AG20443 (cell line): ENCODE measurements around the gene IRAK2.
"Not testable (repeated sequence)": the region's sequence is repeated elsewhere in the genome, so short reads cannot be mapped to it uniquely, and the experiment has no call there.

Source experiments
- DNase-seq: peaks from one replicate; pipeline ENCODE4 v3.0.0; 2012; ENCODE audit warnings: low spot score, mixed read lengths

The IRAK2 gene, protein sequence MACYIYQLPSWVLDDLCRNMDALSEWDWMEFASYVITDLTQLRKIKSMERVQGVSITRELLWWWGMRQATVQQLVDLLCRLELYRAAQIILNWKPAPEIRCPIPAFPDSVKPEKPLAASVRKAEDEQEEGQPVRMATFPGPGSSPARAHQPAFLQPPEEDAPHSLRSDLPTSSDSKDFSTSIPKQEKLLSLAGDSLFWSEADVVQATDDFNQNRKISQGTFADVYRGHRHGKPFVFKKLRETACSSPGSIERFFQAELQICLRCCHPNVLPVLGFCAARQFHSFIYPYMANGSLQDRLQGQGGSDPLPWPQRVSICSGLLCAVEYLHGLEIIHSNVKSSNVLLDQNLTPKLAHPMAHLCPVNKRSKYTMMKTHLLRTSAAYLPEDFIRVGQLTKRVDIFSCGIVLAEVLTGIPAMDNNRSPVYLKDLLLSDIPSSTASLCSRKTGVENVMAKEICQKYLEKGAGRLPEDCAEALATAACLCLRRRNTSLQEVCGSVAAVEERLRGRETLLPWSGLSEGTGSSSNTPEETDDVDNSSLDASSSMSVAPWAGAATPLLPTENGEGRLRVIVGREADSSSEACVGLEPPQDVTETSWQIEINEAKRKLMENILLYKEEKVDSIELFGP

DNA sequence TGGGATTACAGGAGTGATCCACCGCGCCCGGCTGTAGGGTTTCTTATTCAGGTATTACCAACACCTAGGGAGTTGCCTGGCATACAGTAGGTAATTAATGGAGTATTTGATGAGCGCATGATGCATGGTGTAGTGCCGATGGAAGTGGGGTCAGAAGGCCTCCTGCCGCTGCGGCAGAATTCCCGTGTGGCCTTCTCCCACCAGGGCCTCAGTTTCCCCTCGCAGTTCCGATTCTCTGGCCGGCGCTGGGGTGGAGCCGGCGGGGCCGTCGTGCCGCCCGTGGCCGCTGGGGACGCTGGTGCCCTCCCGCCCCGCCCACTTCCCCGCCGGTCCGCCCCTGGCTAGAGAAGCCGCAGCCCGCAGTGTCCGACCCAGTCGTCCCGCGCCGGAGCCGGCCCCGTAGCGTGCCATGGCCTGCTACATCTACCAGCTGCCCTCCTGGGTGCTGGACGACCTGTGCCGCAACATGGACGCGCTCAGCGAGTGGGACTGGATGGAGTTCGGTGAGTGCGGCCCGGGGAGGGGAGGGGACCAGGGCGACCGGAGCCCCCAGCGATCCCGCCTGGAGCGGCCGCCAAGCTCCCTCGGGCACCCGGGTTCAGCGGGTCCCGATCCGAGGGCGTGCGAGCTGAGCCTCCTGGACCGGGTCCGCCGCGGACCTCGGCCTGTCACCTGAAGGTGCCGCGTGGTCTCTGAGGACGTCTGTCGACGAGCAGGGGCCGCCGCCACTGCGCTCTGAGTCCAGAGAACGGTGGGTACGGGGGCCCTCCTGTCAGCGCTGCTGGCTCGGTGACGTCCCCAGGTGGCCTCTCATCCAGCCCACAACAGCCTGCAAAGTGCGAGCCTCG, at the start of gene IRAK2:
IRAK2 (plus strand) TSS at position 374 of the 848 bp plus-strand sequence; CDS start at position 410, 36 bp downstream.
- peak; percentile 95 for DNase-seq

DNA sequence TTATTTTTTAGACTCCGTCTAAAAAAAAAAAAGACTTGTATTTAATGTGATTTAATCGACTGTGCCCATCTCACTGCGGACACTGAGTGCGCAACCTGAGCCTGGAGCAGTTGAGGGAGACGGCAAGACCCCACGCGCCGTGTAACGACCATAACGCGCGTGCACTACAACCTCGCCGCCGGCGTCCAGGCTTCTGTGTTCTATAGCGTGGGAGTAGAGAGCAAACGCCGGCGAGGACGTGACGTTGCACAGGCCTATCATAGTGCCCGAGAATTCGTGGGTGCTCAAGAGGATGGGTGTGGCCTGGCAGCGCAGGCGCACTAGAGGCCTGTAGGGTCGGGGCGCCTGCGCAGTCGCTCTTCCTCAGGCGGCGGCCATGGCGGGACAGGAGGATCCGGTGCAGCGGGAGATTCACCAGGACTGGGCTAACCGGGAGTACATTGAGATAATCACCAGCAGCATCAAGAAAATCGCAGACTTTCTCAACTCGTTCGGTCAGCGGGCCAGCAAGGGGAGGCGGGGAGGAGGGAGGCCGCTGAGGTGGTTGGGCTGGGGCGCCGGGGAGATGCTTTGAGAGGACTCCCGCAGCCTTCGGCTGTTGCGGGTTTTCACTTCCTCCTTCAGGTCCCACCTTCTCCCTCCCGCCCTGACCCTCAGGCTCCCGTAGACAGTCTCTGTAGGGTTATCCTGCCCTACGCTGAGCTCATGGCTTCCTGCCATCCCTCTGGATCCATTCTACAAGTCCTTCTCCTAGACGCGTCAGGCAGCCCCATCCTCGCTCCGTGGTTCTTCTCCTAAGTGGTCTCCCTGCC, 49.2 kb upstream of the IRAK2 start, which contains the start of gene BRK1:
BRK1 (plus strand) TSS at position 350 of the 812 bp plus-strand sequence; CDS start at position 377, 27 bp downstream.
- peak; percentile 100 for DNase-seq

DNA sequence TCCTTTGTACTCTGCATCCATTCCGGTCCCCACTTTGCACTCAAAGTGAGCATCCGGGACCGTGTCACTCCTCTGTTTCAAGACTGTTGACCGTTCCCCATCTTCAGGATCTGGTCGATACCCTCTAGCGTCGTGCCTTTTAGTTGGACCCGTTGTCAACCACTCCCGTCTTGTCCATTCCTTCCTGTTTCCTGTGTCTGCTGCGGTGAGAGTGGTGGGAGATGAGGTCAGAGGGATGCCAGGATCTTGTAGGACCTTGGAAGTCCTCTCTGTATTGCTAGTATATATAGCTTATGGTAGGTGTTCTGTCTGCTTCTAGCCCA, 48.6 kb upstream of the IRAK2 start:
- DNase-seq: peak; percentile 45

DNA sequence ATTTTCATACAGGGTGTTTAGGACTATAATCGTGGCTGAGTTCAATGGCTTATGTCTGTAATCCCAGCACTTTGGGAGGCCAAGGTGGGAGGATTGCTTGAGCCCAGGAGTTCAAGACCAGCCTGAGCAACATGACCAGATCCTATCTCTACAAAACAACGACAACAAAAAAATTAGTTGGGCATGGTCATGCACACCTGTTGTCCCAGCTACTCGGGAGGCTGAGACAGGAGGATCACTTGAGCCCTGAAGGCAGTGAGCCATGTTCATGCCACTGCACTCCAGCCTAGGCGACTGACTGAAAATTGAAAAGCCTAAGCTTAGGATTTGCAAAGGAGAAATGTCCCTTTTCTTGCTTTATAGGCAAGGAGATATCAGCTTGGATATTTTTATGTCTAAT, 47.8 kb upstream of the IRAK2 start:
- no peak for DNase-seq

DNA sequence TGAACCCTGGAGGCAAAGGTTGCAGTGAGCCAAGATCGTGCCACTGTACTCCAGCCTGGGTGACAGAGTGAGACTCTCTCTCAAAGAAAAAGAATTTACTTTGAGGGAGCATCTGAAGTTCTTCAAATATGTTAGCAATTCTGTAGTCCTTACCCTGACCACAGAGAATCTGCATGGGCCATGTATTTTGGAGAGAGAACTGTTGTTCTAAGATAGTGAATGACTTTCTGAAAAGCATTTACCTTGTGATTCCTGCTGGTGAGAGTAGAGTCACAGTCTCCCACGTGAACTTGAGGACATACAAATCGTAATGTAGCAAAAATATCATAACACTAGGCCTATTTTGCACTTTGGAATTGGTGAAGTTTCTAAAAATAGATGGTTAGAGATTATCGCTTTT, 45.3 kb upstream of the IRAK2 start:
- no peak for DNase-seq

DNA sequence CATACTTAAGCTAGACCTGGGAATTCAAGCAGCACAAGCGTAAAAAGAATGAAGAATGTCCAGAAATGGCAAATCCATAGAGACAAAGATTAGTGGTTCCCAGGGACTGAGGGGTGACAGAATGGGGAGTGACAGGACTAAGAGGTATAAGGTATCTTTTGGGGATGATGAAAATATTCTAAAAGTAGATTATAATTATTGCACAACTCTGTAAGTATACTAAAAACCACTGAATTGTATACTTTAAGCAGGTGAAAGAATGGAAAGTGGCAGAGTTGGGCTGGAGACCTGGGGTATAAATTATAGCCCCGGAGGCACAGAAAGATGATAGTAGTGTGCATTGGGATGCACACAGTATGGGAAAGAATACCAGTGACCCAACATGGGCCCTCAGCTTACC, 43.7 kb upstream of the IRAK2 start:
- DNase-seq: no peak

DNA sequence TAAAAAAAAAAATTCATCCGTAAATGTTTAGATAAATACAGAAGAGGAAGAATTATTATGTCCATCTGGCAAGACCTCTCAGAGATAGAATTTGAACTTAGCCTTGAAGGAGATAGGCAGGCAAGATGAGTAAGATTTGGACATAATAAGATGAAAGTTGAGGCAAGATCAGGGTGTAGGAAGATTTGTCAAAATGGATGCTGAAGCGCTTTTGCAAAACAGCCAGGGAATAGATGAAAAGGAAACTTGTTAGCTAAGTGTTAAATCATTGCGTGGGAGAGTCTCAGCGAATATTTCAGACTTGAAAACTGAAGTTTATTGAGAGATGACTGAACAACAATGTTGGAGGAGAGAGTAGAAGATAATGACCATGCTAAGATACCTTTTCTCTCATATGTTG, 42.0 kb upstream of the IRAK2 start:
- DNase-seq: no peak

DNA sequence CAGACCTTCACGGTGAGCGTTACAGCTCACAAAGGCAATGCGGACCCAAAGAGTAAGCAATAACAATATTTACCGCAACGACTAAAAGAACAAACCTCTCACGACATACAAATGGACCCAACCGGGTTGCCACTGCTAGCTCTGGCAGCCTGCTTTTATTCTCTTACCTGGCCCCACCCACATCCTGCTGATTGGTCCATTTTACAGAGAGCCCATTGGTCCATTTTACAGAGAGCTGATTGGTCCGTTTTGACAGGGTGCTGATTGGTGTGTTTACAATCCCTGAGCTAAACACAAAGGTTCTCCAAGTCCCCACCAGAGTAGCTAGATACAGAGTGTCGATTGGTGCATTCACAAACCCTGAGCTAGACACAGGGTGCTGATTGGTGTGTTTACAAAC, 28.8 kb upstream of the IRAK2 start:
- DNase-seq: not testable (repeated sequence)

DNA sequence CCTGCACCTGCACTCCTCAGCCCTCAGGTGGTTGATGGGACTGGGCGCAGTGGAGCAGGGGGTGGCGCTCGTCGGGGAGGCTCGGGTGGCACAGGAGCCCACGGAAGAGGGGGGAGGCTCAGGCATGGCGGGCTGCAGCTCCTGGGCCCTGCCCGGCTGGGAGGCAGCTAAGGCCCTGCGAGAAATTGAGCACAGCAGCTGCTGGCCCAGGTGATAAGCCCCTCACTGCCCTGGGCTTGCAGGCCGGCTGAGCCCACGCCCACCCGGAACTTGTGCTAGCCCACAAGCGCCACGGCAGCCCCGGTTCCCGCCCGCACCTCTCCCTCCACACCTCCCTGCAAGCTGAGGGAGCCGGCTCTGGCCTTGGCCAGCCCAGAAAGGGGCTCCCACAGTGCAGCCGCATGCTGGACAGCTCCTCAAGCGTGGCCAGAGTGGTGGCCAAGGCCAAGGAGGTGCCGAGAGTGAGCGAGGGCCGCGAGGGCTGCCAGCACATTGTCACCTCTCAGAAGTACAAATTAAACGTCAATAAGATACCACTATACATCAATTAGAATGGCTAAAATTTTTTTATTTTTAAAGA, 28.2 kb upstream of the IRAK2 start:
- DNase-seq: no peak

DNA sequence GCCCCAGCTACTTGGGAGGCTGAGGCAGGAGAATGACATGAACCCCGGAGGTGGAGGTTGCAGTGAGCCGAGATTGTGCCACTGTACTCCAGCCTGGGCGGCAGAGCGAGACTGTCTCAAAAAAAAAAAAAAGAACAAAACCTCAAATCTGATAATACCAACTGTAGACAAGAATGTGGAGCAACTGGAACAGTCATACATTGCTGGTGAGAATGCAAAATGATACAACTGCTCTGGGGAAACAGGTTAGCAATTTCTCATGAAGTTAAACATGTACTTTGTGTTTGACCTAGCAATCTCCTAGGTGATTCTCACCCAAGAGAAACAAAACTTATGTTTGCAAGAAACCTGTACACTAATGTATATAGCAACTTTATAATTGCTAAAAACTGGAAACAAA, 27.5 kb upstream of the IRAK2 start:
- no peak for DNase-seq

DNA sequence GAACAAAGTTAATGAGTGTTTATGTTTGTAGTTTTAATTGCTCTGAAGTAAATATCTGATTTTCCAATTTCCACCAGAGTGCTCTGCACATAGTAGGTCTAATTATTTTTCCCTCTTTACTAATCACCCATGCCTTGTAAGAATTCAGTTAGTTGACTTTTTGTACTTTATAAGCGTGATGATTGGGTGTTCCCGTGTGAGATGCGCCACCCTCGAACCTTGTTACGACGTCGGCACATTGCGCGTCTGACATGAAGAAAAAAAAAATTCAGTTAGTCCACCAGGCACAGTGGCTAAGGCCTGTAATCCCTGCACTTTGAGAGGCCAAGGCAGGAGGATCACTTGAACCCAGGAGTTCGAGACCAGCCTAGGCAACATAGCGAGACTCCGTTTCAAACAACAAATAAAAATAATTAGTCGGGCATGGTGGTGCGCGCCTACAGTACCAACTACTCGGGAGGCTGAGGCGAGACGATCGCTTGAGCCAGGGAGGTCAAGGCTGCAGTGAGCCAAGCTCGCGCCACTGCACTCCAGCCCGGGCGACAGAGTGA, 23.6 kb upstream of the IRAK2 start:
- DNase-seq: no peak

DNA sequence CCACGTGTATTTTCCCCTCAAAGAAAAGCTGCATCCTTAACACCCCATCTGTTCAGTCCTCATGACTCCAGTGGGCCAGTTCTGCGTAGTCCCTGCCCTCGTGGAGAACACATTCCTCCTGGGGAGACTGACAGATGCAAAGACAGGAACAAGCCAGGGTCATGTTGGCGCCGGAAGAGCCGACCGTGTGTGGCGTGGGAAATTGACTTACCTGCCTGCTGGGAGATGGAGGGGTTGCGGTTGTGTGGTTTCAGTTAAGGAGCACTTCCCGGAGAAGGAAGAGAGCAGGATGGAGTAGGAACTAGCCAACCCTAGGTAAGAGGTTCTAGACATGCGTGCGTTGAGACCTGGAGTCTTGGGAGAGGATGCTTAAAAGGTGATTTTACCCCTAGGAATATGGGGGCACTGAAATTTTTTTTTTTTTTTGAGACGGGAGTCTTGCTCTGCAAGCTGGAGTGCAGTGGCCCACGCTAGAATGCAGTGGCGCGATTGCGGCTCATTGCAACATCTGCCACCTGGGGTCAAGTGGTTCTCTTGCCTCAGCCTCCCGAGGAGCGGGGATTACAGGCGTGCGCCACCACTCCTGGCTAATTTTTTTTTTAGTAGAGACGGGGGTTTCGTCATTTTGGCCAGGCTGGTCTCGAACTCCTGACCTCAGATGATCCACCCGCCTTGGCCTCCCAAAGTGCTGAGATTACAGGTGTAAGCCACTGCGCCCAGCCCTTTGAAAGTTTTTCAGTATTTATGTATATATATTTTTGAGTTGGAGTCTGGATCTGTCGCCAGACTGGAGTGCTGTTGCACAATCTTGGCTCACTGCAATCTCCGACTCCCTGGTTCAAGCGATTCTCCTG, 21.8 kb upstream of the IRAK2 start:
- DNase-seq: no peak

DNA sequence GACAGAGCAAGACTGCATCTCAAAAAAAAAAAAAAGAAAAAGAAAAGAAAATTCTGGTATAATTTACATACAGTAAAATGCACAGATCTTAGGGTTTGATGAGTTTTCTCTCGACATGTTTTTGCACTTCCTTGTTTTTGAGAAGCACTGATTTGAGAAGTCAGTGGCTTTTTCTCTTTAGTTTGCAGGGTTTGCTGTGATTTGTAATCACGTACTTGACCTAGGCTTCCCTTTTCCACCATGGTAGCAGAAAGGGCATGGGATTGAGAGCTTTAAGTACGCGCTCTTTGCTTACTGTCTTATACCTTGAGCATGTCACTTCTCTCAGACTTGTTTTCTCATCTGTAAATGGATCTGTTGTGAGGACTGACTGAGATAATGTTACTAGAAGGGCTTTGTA, 19.0 kb upstream of the IRAK2 start:
- DNase-seq: no peak

DNA sequence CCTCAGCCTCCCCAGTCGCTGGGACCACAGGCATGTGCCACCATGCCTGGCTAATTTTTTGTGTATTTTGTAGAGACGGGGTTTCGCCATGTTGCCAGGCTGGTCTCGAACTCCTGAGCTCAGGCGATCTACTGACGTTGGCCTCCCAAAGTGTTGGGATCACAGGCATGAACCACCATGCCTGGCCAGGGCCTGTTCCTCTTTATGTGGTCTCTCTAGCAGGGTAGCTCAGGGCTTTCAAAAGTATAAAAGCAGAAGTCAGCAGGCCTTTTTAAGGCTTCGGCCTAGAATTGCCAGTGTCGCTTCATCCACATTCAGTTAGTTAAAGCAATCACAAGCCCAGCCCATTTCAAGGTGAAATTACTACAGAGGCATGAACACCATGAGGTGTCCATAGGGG, 15.5 kb upstream of the IRAK2 start:
- no peak for DNase-seq

DNA sequence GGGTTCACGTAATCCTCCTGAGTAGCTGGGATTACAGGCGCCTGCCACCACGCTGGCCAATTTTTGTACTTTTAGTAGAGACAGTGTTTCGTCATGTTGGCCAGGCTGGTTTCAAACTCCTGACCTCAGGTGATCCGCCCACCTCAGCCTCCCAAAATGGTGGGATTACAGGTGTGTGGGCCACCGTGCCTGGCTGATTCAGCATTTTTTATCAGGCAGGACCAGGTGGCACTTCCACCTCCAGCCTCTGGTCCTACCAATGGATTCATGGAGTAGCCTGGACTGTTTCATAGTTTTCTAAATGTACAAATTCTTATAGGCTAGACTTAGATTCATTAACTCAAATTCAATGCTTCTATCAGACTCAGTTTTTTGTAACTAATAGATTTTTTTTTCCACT, 13.7 kb upstream of the IRAK2 start:
- no peak for DNase-seq

DNA sequence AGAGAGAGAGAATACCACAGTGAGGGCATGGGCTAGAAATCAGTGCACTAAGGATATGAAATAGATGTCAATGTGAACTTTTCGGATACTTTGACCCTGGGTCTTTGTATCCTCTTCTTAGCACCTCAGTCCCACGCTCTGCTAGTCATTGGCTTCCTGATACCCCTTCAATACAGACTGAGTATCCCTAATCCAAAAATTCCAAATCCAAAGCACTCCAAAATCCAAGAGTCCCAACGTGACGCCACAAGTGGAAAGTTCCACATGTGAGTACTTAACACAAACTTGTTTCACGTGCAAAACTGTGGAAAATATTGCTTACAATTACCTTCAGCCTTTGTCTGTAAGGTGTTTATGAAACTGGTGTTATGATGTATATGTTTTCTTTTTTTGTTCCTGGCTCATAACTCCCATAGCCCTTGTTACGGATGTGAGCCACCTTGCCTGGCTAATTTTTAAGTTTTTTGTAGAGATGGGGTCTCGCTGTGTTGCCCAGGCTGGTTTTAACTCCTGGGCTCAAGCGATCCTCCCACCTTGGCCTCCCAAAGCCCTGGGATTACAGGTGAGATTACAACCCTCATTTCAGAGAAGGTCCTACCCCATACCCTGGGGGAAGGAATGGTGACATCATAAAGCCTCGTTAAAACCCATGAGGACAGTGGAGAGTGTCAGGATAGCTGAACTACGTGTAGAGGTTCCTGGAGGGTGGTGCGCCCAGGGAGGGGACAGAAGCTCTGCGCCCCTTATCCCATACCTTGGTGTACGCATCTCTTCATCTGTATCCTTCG, 10.2 kb upstream of the IRAK2 start:
- DNase-seq: no peak

DNA sequence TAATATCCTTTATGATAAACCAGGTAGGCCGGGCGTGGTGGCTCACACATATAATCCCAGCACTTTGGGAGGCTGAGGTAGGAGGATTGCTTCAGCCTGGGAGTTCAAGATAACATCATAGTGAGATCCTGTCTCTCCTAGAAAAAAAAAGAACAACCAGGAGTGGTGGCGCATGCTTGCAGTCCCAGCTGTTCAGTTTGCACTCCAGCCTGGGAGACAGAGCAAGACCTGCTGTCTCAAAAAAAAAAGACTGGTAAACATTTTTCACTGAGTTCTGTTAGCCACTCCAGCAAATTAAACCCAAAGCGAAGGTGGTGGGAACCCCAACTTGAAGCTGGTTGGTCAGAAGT, 9.6 kb upstream of the IRAK2 start:
- no peak for DNase-seq

DNA sequence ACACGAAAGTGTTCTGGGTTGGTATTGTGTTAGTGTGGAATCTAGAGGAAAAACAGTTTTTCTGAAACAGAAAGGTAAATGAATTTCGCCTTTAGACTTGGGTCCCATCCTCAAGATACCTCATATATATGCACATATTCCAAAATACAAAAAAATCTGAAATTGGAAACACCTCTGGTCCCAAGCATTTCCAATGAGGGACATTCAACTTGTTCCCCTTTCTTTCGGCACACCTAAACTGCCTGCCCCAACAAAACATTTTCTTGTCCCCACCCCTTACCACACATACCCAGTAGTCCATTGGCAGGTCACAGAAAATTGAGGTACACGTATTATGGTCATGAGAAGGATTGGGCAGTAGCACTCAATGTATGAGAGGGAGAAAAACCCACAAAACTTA, 9.1 kb upstream of the IRAK2 start:
- no peak for DNase-seq

DNA sequence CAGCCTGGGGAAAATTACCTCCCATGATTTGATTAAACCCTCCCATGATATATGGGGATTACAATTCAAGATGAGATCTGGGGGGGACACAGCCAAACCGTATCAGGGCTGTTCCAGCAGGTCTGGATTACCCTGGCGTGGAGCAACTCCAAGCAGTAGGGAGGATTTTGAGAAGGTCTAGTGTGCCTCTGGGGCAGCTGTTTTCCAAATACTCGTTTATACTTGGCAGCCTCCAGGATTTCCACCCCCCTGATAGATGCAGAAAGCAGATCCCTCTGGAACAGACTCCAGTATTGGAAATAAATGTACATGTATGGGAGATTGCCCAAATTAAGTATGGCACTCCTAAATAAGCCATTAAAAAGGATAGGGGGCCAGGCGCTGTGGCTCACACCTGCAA, 7.7 kb upstream of the IRAK2 start:
- DNase-seq: no peak

DNA sequence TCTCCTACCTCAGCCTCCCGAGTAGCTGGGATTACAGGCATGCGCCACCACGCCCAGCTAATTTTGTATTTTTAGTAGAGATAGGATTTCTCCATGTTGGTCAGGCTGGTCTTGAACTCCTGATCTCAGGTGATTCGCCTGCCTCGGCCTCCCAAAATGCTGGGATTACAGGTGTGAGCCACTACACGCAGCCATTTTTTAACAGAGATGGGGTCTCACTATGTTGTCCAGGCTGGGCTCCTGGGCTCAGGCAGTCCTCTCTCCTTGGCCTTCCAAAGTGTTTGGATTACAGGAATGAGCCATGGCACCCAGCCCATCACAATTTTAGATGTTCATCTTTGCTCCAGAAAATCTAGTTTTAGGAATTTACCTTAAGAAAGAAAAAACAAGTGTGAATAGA, 6.2 kb upstream of the IRAK2 start:
- DNase-seq: not testable (repeated sequence)
